Fibroblast of pulmonary artery (primary cell): ENCODE measurements around the gene RASSF1.

Source experiments
- DNase-seq: peaks from one replicate; pipeline ENCODE4 v3.0.0-alpha.2; 2010; ENCODE audit warnings: low read depth
- H3K4me3 ChIP-seq: replicated peaks from 2 replicates; pipeline ENCODE4 v1.5.1; 2011; ENCODE audit warnings: low read depth, mild to moderate bottlenecking, control low read depth, low read length, moderate library complexity
- TF ChIP-seq, protein P1 (sequence below): IDR thresholded peaks from 2 replicates; pipeline ENCODE4 v1.5.1; 2011; ENCODE audit warnings: mild to moderate bottlenecking, control low read depth, low read length, inconsistent platforms; ENCODE audit errors: missing control alignments

Gene RASSF1

DNA sequence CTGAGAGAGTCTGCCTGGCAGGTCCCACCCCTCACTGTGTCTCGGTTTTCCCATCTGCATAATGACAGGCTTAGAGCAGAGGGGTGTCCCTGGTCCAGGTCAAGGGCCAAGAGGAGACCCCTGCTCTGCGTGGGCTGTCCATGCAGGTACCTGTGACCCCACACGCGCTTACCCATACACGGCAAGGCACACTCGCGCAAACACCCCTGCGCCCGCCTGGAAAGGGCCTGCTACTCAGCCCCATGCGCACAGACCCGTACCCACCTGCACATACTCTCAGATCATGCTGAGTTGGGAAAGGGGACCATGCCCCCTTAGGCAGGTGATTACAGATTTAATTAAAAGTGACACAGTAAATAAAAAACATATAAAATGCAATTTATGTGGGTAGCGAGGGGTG, 42.1 kb upstream of the RASSF1 start:
- DNase-seq, result no peak
- TF ChIP-seq, protein P1, sequence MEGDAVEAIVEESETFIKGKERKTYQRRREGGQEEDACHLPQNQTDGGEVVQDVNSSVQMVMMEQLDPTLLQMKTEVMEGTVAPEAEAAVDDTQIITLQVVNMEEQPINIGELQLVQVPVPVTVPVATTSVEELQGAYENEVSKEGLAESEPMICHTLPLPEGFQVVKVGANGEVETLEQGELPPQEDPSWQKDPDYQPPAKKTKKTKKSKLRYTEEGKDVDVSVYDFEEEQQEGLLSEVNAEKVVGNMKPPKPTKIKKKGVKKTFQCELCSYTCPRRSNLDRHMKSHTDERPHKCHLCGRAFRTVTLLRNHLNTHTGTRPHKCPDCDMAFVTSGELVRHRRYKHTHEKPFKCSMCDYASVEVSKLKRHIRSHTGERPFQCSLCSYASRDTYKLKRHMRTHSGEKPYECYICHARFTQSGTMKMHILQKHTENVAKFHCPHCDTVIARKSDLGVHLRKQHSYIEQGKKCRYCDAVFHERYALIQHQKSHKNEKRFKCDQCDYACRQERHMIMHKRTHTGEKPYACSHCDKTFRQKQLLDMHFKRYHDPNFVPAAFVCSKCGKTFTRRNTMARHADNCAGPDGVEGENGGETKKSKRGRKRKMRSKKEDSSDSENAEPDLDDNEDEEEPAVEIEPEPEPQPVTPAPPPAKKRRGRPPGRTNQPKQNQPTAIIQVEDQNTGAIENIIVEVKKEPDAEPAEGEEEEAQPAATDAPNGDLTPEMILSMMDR, result no peak

DNA sequence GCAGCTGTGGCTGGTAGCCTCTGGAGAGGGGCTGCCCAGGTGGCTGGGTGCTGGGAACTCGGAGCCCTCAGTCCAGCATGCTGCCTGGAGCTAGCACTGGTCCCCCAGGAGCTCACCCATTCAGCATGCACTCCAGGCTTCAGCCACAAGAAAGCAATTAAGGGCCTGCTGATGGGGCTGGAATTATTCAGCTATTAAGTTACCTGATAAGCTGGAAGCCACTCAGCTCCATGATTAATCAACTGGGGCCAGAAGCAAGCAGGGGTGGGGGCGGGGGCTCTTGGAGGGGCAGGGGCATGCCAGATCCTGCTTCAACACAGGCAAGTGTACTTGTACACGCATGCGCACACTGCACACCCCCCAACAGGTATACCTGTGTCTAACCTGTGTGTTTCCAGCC, 40.7 kb upstream of the RASSF1 start:
- DNase-seq, result no peak
- H3K4me3 ChIP-seq, result no peak overlapping the region
- TF ChIP-seq, protein P1, result no peak

More for the DNA sequence above, 42.1 kb upstream of the RASSF1 start:
- H3K4me3 ChIP-seq, result no peak overlapping the region

DNA sequence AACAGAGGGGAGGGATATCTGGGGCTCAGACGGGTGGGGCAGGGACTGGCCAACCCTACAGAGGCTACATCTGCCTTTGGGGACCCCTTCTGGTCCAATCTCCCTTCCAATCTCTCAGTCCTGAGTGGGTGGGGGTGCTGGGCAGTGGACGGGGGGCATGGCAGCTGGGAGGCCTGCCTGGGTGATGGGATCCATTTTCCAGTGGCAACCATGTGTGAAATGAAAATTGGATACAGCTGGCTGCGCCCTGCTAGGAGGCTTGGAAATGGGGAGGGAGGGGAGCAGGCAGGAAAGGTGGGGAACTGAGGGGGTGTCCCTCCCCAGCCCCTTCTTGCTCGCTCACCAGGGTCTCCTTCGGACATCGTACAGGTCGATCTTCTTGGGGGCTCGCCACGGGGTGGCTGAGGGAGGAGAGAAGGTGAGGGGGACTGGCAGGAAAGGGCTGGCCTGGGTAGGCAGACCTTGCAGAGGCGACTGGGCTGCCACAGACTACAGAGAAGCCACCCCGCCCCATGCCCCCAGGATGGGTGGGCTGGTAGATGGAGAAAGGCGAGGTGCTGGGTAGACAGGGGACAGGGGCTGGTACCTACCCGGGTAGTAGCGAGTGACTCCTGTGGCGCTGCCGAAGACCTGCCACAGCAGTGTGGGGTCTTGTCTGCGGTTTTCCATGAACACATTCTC, 39.9 kb upstream of the RASSF1 start:
- TF ChIP-seq, protein P1, result no peak
- no peak overlapping the region for H3K4me3 ChIP-seq
- no peak for DNase-seq

DNA sequence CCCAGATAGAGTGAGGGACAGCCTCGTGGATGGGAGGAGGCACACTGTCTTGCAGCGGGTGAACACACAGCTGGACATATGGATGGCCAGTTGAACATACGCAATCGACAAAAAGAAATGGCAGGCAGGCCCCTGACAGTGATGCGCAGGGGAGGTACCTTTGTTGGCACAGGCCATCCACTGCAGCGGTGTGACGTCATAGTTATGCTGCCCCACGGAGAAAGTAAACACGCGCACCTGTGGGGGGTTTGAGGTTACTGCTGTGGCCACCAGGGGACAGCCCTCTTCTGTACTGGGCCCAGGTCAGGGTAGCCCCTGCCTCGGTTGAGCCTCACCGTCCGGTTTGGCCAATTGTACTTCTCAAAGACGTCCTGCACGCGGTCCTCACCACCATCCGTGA, 38.1 kb upstream of the RASSF1 start:
- TF ChIP-seq, protein P1, result no peak
- no peak overlapping the region for H3K4me3 ChIP-seq
- no peak for DNase-seq

DNA sequence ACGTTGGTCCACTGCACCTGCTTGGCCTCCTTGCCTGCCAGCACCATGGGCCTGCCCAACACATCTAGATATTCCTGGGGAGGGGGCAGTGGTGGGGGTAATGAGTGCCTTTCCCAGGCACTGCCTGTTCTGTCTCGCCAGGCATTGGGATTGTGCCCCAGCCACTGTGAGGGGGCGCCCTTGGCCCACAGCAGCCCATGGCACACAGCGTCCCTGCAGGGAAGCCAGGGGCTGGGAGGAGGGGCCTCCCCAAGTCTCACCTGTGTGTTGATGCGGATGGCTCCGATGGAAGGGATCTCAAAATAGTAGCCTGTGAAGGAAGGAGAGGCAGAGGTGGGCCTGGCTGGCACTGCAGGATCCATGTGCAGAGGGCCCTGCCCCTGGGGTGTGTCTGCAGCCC, 37.4 kb upstream of the RASSF1 start:
- TF ChIP-seq, protein P1, result no peak
- DNase-seq, result no peak

DNA sequence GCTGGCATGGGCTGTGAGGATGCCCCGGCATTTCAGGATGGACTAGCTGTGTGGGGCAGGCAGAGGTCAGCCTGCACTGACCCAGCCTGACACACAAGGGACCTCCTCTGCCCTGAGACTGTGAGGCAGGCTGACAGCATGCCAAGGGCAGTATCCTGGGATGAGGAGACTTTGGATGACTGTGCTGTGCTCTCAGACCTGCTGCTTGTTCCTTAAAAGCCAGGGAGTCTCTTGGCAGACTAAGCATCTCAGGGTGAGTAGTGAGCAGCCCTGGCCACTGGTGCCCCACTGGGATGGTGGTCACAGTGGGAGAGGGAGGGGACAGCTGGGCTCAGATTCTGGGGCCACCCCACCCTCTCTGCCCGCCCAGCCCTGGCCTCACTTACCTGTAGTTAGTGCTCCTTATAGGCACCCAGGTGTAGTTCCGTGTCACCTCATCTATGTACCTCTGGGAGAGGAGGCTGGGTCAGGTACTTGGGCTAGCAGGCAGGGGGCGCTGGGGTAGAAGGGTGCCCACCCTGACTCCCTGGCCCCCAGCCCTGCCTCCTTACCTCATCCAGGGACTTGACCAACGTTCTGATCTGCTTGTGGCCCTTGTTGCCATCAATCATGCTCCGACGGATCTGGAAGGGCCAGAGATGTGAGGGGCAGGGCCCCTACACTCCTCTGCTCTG, 34.8 kb upstream of the RASSF1 start:
- DNase-seq, result no peak
- no peak overlapping the region for H3K4me3 ChIP-seq
- TF ChIP-seq, protein P1, result no peak

More for the DNA sequence above, 37.4 kb upstream of the RASSF1 start:
- no peak overlapping the region for H3K4me3 ChIP-seq
